ENCODE measurements around the gene CTNND2.

Gene CTNND2

DNA sequence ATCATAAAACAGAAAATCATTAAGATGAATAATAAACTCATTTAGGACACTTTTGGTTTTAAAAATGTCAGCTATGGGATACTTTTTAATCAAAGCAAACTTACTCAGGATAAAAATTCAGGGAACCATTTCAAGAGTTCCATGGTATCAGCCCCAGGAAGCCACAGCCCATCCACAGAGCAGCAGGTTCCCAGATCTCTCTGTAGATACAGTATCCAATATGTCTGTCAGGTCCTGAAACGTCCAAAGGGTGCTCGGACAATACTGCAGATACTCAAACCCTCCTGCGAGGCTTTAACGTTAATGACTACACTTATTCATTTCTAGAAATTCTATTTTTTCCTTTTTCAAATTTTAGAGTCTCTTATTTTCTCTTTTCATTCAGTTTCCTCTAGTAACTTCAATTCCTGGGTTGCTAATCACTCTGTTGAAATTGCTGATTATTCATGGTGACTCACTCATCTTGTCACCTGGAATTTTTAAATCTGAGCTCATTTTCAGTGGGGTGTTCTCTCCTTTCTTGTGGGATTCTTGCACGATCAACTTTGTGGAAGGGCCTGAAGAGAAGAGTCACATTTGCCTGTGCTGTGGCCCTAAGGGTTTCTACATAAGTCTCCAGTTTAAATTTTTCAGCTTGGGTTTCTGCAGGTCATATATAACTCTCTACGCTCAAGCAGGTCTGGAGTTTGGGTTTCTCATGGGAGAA, 435.8 kb downstream of the CTNND2 start:
- H4K8ac ChIP-seq (ENCODE audit: low read length) = no peak overlapping the region
- H2BK15ac ChIP-seq (ENCODE audit: low read depth, poor library complexity, severe bottlenecking) = no peak overlapping the region
- H2BK12ac ChIP-seq (ENCODE audit: low read length in 2 of 2) = no peak overlapping the region
- H3K14ac ChIP-seq (ENCODE audit: low read length in 2 of 2) = no peak overlapping the region
- no peak overlapping the region for H3K4me3 ChIP-seq (ENCODE audit: insufficient read depth in 1 of 2, low read depth in 1 of 2, low read length in 2 of 2)
- H4K91ac ChIP-seq (ENCODE audit: low read length) = no peak overlapping the region
- no peak overlapping the region for H3K4me2 ChIP-seq (ENCODE audit: low read length, poor library complexity, severe bottlenecking)
- no peaks in the 10 kb centered on the region for H3K36me3 ChIP-seq (ENCODE audit: control insufficient read depth in 1 of 2, insufficient read depth in 2 of 2, low read depth in 1 of 2, low read length in 2 of 2)
- no peak overlapping the region for H3K23ac ChIP-seq (ENCODE audit: low read length in 2 of 2)
- 84% methylated on average over 6 of the region's 6 CpGs for WGBS
- H3K9ac ChIP-seq (ENCODE audit: low read length) = no peak overlapping the region
- no peak overlapping the region for H3K27ac ChIP-seq (ENCODE audit: low read length, poor library complexity, severe bottlenecking)
- H2BK5ac ChIP-seq (ENCODE audit: low read depth, low read length, poor library complexity, severe bottlenecking) = no peak overlapping the region
- H3K27me3 ChIP-seq (ENCODE audit: control insufficient read depth in 1 of 2, insufficient read depth in 1 of 2, low read length in 2 of 2) = no peaks in the 10 kb centered on the region
- no peaks in the 10 kb centered on the region for H3K79me1 ChIP-seq (replicated peaks; ENCODE audit: low read length, poor library complexity, severe bottlenecking)
- DNase-seq = peak; percentile 0
- H2AK5ac ChIP-seq (ENCODE audit: low read length, severe bottlenecking) = no peak overlapping the region
- no peaks in the 10 kb centered on the region for H3K4me1 ChIP-seq (ENCODE audit: control insufficient read depth, insufficient read depth, low read depth, low read length)
- no peak overlapping the region for H2AFZ ChIP-seq (ENCODE audit: low read depth, low read length)
- no peak overlapping the region for H3K18ac ChIP-seq (ENCODE audit: low read depth in 1 of 2, low read length in 2 of 2)
- H3K4ac ChIP-seq (ENCODE audit: low read depth in 1 of 2, low read length in 2 of 2) = no peak overlapping the region
- no peak overlapping the region for H2BK120ac ChIP-seq (ENCODE audit: low read depth, low read length)
- H3K9me3 ChIP-seq (ENCODE audit: control insufficient read depth, low read length) = no peaks in the 10 kb centered on the region

DNA sequence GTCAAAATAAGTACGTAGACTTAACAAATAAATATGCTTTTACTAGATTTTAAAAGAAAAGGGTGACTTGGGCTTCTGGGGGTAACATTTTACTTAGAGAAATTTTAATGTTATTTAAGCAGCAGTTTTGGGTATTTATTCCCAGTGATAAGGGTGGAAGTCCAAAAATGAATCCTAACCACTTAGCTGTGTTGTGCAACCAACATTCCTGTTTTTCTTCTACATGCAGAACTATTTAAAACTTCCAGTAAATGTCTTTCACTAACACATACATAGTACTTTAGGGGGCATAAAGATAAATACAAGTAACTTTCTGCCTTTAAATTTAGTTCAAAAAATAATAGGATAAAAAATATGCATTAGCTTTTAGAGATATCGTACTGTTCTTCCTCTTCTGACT, 436.7 kb downstream of the CTNND2 start:
- no peak overlapping the region for H2BK12ac ChIP-seq (ENCODE audit: low read length in 2 of 2)
- H4K91ac ChIP-seq (ENCODE audit: low read length) = no peak overlapping the region
- no peaks in the 10 kb centered on the region for H3K79me1 ChIP-seq (replicated peaks; ENCODE audit: low read length, poor library complexity, severe bottlenecking)
- H3K27me3 ChIP-seq (ENCODE audit: control insufficient read depth in 1 of 2, insufficient read depth in 1 of 2, low read length in 2 of 2) = no peaks in the 10 kb centered on the region
- no peak overlapping the region for H2BK15ac ChIP-seq (ENCODE audit: low read depth, poor library complexity, severe bottlenecking)
- H3K4me1 ChIP-seq (ENCODE audit: control insufficient read depth, insufficient read depth, low read depth, low read length) = no peaks in the 10 kb centered on the region
- no peak overlapping the region for H3K18ac ChIP-seq (ENCODE audit: low read depth in 1 of 2, low read length in 2 of 2)
- no peaks in the 10 kb centered on the region for H3K9me3 ChIP-seq (ENCODE audit: control insufficient read depth, low read length)
- H3K4me2 ChIP-seq (ENCODE audit: low read length, poor library complexity, severe bottlenecking) = no peak overlapping the region
- H3K4ac ChIP-seq (ENCODE audit: low read depth in 1 of 2, low read length in 2 of 2) = no peak overlapping the region
- peak; percentile 1 for DNase-seq
- no peak overlapping the region for H4K8ac ChIP-seq (ENCODE audit: low read length)
- H3K4me3 ChIP-seq (ENCODE audit: insufficient read depth in 1 of 2, low read depth in 1 of 2, low read length in 2 of 2) = no peak overlapping the region
- no peak overlapping the region for H2BK5ac ChIP-seq (ENCODE audit: low read depth, low read length, poor library complexity, severe bottlenecking)
- no peak overlapping the region for H3K9ac ChIP-seq (ENCODE audit: low read length)
- H3K14ac ChIP-seq (ENCODE audit: low read length in 2 of 2) = no peak overlapping the region
- H2AFZ ChIP-seq (ENCODE audit: low read depth, low read length) = no peak overlapping the region
- H3K23ac ChIP-seq (ENCODE audit: low read length in 2 of 2) = no peak overlapping the region
- no peak overlapping the region for H2AK5ac ChIP-seq (ENCODE audit: low read length, severe bottlenecking)
- no peaks in the 10 kb centered on the region for H3K36me3 ChIP-seq (ENCODE audit: control insufficient read depth in 1 of 2, insufficient read depth in 2 of 2, low read depth in 1 of 2, low read length in 2 of 2)
- H2BK120ac ChIP-seq (ENCODE audit: low read depth, low read length) = no peak overlapping the region
- WGBS = no CpG with 5 or more reads among the region's 2 CpGs
- H3K27ac ChIP-seq (ENCODE audit: low read length, poor library complexity, severe bottlenecking) = no peak overlapping the region

DNA sequence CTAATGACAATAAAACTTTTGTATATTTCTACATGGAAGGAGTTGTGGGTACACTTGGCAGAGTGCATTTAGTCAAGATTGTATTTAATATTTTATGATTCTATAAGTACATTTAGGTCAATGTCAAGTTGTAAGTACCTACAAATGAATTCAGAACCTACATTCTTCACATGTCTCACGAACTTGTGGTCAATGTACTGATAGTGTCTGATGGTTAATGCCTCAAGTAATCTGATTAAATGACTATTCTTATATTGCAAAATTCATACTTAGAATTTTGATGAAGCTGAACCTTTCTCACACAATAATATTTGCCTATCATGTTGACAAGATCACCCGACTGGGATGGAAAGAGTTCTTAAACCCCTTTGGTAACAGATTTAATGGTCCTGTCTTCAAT, 444.5 kb downstream of the CTNND2 start:
- no peak overlapping the region for H2BK5ac ChIP-seq (ENCODE audit: low read depth, low read length, poor library complexity, severe bottlenecking)

DNA sequence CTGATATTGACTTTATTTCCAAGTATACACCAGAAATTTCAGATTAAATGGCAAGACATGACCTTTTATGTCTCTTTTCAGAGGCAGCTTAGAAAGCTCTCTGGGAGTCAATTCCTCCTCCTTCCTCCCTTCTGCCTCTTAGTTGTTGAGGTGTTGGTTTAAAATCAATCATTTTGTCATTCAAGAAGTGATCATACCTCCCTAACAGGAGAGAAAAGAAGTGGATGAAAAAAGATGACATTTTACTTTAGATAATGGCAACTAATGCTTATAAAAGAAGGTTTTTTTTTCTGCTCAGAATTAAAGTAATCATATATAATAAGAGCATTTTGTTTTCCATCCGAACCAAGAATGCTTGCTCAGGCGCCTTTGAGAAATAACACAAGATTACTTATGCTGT, 448.7 kb downstream of the CTNND2 start:
- Histone ChIP-seq H3K4me3 (ENCODE audit: insufficient read depth in 1 of 2, low read depth in 1 of 2, low read length in 2 of 2) (no peak overlapping the region), H3K4ac (ENCODE audit: low read depth in 1 of 2, low read length in 2 of 2) (no peak overlapping the region), H3K9me3 (ENCODE audit: control insufficient read depth, low read length) (no peaks in the 10 kb centered on the region), H3K4me2 (ENCODE audit: low read length, poor library complexity, severe bottlenecking) (no peak overlapping the region), H4K91ac (ENCODE audit: low read length) (no peak overlapping the region), H3K79me1 (replicated peaks; ENCODE audit: low read length, poor library complexity, severe bottlenecking) (no peaks in the 10 kb centered on the region), H3K4me1 (ENCODE audit: control insufficient read depth, insufficient read depth, low read depth, low read length) (no peaks in the 10 kb centered on the region), H3K18ac (ENCODE audit: low read depth in 1 of 2, low read length in 2 of 2) (no peak overlapping the region), H2BK15ac (ENCODE audit: low read depth, poor library complexity, severe bottlenecking) (no peak overlapping the region), H3K27me3 (ENCODE audit: control insufficient read depth in 1 of 2, insufficient read depth in 1 of 2, low read length in 2 of 2) (no peaks in the 10 kb centered on the region), H3K14ac (ENCODE audit: low read length in 2 of 2) (no peak overlapping the region), H3K23ac (ENCODE audit: low read length in 2 of 2) (no peak overlapping the region), H2BK12ac (ENCODE audit: low read length in 2 of 2) (no peak overlapping the region), H3K36me3 (ENCODE audit: control insufficient read depth in 1 of 2, insufficient read depth in 2 of 2, low read depth in 1 of 2, low read length in 2 of 2) (no peaks in the 10 kb centered on the region), H4K8ac (ENCODE audit: low read length) (no peak overlapping the region), H2AK5ac (ENCODE audit: low read length, severe bottlenecking) (no peak overlapping the region), H3K9ac (ENCODE audit: low read length) (no peak overlapping the region), H2BK5ac (ENCODE audit: low read depth, low read length, poor library complexity, severe bottlenecking) (no peak overlapping the region), H2BK120ac (ENCODE audit: low read depth, low read length) (no peak overlapping the region), H3K27ac (ENCODE audit: low read length, poor library complexity, severe bottlenecking) (no peak overlapping the region), H2AFZ (ENCODE audit: low read depth, low read length) (no peak overlapping the region)
- no peak for DNase-seq
- no CpG with 5 or more reads among the region's 2 CpGs for WGBS

More for the DNA sequence above, 444.5 kb downstream of the CTNND2 start:
- H2BK120ac ChIP-seq (ENCODE audit: low read depth, low read length) = no peak overlapping the region
- no peak overlapping the region for H3K9ac ChIP-seq (ENCODE audit: low read length)
- no peak overlapping the region for H2AK5ac ChIP-seq (ENCODE audit: low read length, severe bottlenecking)
- H3K36me3 ChIP-seq (ENCODE audit: control insufficient read depth in 1 of 2, insufficient read depth in 2 of 2, low read depth in 1 of 2, low read length in 2 of 2) = no peaks in the 10 kb centered on the region
- H3K4me2 ChIP-seq (ENCODE audit: low read length, poor library complexity, severe bottlenecking) = no peak overlapping the region
- no peak overlapping the region for H3K18ac ChIP-seq (ENCODE audit: low read depth in 1 of 2, low read length in 2 of 2)
- no peak overlapping the region for H3K4me3 ChIP-seq (ENCODE audit: insufficient read depth in 1 of 2, low read depth in 1 of 2, low read length in 2 of 2)
- no peaks in the 10 kb centered on the region for H3K27me3 ChIP-seq (ENCODE audit: control insufficient read depth in 1 of 2, insufficient read depth in 1 of 2, low read length in 2 of 2)
- no peaks in the 10 kb centered on the region for H3K79me1 ChIP-seq (replicated peaks; ENCODE audit: low read length, poor library complexity, severe bottlenecking)
- H3K4me1 ChIP-seq (ENCODE audit: control insufficient read depth, insufficient read depth, low read depth, low read length) = no peaks in the 10 kb centered on the region
- H2BK12ac ChIP-seq (ENCODE audit: low read length in 2 of 2) = no peak overlapping the region
- no peaks in the 10 kb centered on the region for H3K9me3 ChIP-seq (ENCODE audit: control insufficient read depth, low read length)
- no peak overlapping the region for H3K23ac ChIP-seq (ENCODE audit: low read length in 2 of 2)
- no peak overlapping the region for H3K14ac ChIP-seq (ENCODE audit: low read length in 2 of 2)
- H3K27ac ChIP-seq (ENCODE audit: low read length, poor library complexity, severe bottlenecking) = no peak overlapping the region
- H2BK15ac ChIP-seq (ENCODE audit: low read depth, poor library complexity, severe bottlenecking) = no peak overlapping the region
- no peak overlapping the region for H2AFZ ChIP-seq (ENCODE audit: low read depth, low read length)
- no peak overlapping the region for H4K91ac ChIP-seq (ENCODE audit: low read length)
- 45% methylated on average over 2 of the region's 2 CpGs for WGBS
- no peak for DNase-seq
- no peak overlapping the region for H3K4ac ChIP-seq (ENCODE audit: low read depth in 1 of 2, low read length in 2 of 2)
- no peak overlapping the region for H4K8ac ChIP-seq (ENCODE audit: low read length)
